Measurements from ENCODE around the gene CCDC127. TPM values are rescaled to one million over a fixed set of nuclear protein-coding genes. Genes with fewer than 3 reads are reported as not detected.

Gene CCDC127
- total and polyA plus RNA-seq, 2 donors (not counting 1 experiment from before 2014, with no cell fraction given), result 1.4 to 8.7 TPM

DNA sequence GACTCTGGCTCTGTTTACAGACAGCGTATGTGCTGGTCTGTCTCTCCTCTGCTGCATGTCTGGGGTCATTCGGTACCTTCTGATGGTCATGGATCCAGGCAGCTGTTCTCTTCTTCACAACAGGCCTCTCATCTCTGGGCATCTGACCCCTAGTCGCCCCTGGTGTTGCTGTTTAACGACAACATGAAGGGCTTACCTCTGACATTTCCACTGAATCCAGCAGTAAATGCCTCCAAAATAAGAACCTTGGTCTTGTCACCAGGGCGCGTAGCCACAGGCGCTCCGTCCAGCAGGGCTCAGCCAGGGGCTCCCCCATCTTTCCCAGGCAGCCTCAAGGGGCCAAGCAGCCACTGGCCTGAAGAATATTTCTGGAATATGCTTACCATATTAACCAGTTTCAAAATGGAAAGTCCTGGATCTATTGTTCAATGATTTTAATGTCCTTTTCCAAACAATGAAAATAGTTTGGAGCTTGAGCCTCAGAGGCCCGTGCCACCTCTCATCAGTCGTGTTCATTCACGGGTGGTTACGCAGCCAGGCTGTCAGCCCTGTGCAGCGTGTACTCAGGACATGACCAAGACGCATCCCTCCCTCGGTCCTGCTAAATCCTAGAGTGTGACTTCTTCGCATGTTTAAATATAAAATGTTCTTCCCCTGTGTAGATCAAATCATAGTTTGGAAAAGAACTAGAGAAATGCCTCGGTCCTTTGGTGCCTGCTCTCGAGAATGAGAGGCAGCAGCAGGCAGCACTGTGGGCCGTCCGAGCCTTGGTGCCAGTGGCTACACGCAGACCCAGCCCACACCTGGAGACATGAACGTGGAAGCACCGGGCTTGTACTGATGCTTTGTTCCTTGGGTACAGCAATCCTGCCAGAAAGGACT is 56.8 kb downstream of the CCDC127 start:
- 93% methylated on average over 23 of the region's 23 CpGs for WGBS (ENCODE audit: insufficient coverage)
- H3K4me1 ChIP-seq (ENCODE audit: control insufficient read depth in 2 of 2, insufficient read depth in 2 of 2, low read length in 2 of 2), result no peaks in the 10 kb centered on the region
- no peak overlapping the region for H3K4me3 Mint-ChIP-seq
- H3K27ac ChIP-seq (ENCODE audit: low read length in 2 of 2), result no peak overlapping the region
- no peaks in the 10 kb centered on the region for H3K27me3 ChIP-seq (replicated peaks in 1 of 4; ENCODE audit: control extremely low read depth in 1 of 4, control insufficient read depth in 3 of 4, insufficient read depth in 4 of 4, low read length in 3 of 4)
- ChIA-PET CTCF (no interaction called here), POLR2A (no interaction called here)
- intact Hi-C loops (cut with micrococcal nuclease), result no loop called here
- H3K9ac ChIP-seq (ENCODE audit: low read length), result no peak overlapping the region
- no peak overlapping the region for H2AFZ ChIP-seq (ENCODE audit: insufficient read depth, low read depth, low read length, poor library complexity, severe bottlenecking)
- H3K9me3 Mint-ChIP-seq (ENCODE audit: insufficient read depth), result no peaks in the 10 kb centered on the region
- no peaks in the 10 kb centered on the region for H3K4me1 Mint-ChIP-seq
- H3K4me2 ChIP-seq (replicated peaks; ENCODE audit: low read depth, low read length, poor library complexity, severe bottlenecking), result no peak overlapping the region
- no peak overlapping the region for H3K27ac Mint-ChIP-seq
- no peak for ATAC-seq (ENCODE audit: low read depth)
- H3K9me3 ChIP-seq (ENCODE audit: control extremely low read depth in 1 of 3, control insufficient read depth in 2 of 3, insufficient read depth in 1 of 3, low read length in 2 of 3), result peaks cover 0 to 6% (median 0%) of the 10 kb centered on the region in 3 donors
- DNase-seq, result no peak
- no peaks in the 10 kb centered on the region for H4K20me1 ChIP-seq (ENCODE audit: control insufficient read depth, insufficient read depth, low read length, poor library complexity, severe bottlenecking)
- H3K27me3 Mint-ChIP-seq, result peaks cover 18% of the 10 kb centered on the region
- no peaks in the 10 kb centered on the region for H3K36me3 ChIP-seq (replicated peaks in 1 of 2; ENCODE audit: control extremely low read depth in 1 of 2, control insufficient read depth in 1 of 2, extremely low read depth in 1 of 2, insufficient read depth in 2 of 2, low read length in 1 of 2)
- H3K79me2 ChIP-seq (ENCODE audit: control insufficient read depth, insufficient read depth, low read length), result no peaks in the 10 kb centered on the region
- H3K4me3 ChIP-seq (ENCODE audit: control extremely low read depth in 1 of 5, extremely low read depth in 1 of 5, insufficient read depth in 1 of 5, low read depth in 2 of 5, low read length in 4 of 5), result no peak overlapping the region
- TF ChIP-seq, protein P1, sequence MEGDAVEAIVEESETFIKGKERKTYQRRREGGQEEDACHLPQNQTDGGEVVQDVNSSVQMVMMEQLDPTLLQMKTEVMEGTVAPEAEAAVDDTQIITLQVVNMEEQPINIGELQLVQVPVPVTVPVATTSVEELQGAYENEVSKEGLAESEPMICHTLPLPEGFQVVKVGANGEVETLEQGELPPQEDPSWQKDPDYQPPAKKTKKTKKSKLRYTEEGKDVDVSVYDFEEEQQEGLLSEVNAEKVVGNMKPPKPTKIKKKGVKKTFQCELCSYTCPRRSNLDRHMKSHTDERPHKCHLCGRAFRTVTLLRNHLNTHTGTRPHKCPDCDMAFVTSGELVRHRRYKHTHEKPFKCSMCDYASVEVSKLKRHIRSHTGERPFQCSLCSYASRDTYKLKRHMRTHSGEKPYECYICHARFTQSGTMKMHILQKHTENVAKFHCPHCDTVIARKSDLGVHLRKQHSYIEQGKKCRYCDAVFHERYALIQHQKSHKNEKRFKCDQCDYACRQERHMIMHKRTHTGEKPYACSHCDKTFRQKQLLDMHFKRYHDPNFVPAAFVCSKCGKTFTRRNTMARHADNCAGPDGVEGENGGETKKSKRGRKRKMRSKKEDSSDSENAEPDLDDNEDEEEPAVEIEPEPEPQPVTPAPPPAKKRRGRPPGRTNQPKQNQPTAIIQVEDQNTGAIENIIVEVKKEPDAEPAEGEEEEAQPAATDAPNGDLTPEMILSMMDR (IDR thresholded peaks at IDR 0.05), result no peak
- no peak for TF ChIP-seq EZH2 (IDR thresholded peaks at IDR 0.05; ENCODE audit: borderline replicate concordance, insufficient read depth, low read depth, low read length, poor library complexity, severe bottlenecking)

DNA sequence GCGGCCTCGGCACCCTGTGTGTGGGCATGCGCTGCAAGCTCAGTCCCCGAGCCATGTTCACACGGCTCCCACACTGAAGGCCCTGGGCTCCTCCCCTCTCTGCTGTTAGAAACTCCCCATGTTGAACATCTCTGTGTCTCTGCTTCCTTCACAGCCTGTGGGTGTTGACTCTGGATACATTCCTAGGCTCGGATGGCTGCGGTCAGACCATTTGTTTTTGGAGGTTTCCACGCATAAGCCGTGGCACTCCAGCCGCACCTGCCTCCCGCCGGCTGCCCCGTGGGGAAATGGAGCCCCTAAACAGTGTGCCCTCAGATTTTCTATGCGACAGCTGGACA is 57.8 kb downstream of the CCDC127 start:
- H3K9me3 ChIP-seq (ENCODE audit: control extremely low read depth in 1 of 3, control insufficient read depth in 2 of 3, insufficient read depth in 1 of 3, low read length in 2 of 3), result peaks cover 0 to 6% (median 0%) of the 10 kb centered on the region in 3 donors
- no peak overlapping the region for H3K4me3 Mint-ChIP-seq
- DNase-seq (no peak), ATAC-seq (ENCODE audit: low read depth) (no peak)
- no peak overlapping the region for H3K9ac ChIP-seq (ENCODE audit: low read length)
- no peak overlapping the region for H3K4me3 ChIP-seq (ENCODE audit: control extremely low read depth in 1 of 5, extremely low read depth in 1 of 5, insufficient read depth in 1 of 5, low read depth in 2 of 5, low read length in 4 of 5)
- intact Hi-C loops (cut with micrococcal nuclease), result no loop called here
- TF ChIP-seq, protein P1 (IDR thresholded peaks at IDR 0.05), result no peak
- no peak for TF ChIP-seq EZH2 (IDR thresholded peaks at IDR 0.05; ENCODE audit: borderline replicate concordance, insufficient read depth, low read depth, low read length, poor library complexity, severe bottlenecking)
- no peak overlapping the region for H3K4me2 ChIP-seq (replicated peaks; ENCODE audit: low read depth, low read length, poor library complexity, severe bottlenecking)
- no peaks in the 10 kb centered on the region for H3K36me3 ChIP-seq (replicated peaks in 1 of 2; ENCODE audit: control extremely low read depth in 1 of 2, control insufficient read depth in 1 of 2, extremely low read depth in 1 of 2, insufficient read depth in 2 of 2, low read length in 1 of 2)
- no peaks in the 10 kb centered on the region for H3K79me2 ChIP-seq (ENCODE audit: control insufficient read depth, insufficient read depth, low read length)
- H3K27me3 Mint-ChIP-seq, result peaks cover 18% of the 10 kb centered on the region
- H3K27ac Mint-ChIP-seq, result no peak overlapping the region
- H3K4me1 Mint-ChIP-seq, result no peaks in the 10 kb centered on the region
- H3K27ac ChIP-seq (ENCODE audit: low read length in 2 of 2), result no peak overlapping the region
- no peaks in the 10 kb centered on the region for H3K9me3 Mint-ChIP-seq (ENCODE audit: insufficient read depth)
- CTCF ChIA-PET, result no interaction called here
- H3K27me3 ChIP-seq (replicated peaks in 1 of 4; ENCODE audit: control extremely low read depth in 1 of 4, control insufficient read depth in 3 of 4, insufficient read depth in 4 of 4, low read length in 3 of 4), result no peaks in the 10 kb centered on the region
- H2AFZ ChIP-seq (ENCODE audit: insufficient read depth, low read depth, low read length, poor library complexity, severe bottlenecking), result no peak overlapping the region
- H4K20me1 ChIP-seq (ENCODE audit: control insufficient read depth, insufficient read depth, low read length, poor library complexity, severe bottlenecking), result no peaks in the 10 kb centered on the region
- H3K4me1 ChIP-seq (ENCODE audit: control insufficient read depth in 2 of 2, insufficient read depth in 2 of 2, low read length in 2 of 2), result no peaks in the 10 kb centered on the region
- WGBS (ENCODE audit: insufficient coverage), result 94% methylated on average over 13 of the region's 14 CpGs
- POLR2A ChIA-PET, result no interaction called here
